Body of pancreas (tissue), 4 donors: ENCODE data around the gene CD248. TPM values are rescaled to one million over a fixed set of nuclear protein-coding genes. Genes with fewer than 3 reads are reported as not detected.
"Not testable (repeated sequence)": the region's sequence is repeated elsewhere in the genome, so short reads cannot be mapped to it uniquely, and the experiment has no call there.

ENCODE experiments used
- ATAC-seq: fragments of 150-250 bp; one replicate; pipeline ENCODE4 v1.9.1; 2016
- DNase-seq, 4 donors: peaks; one replicate each; pipeline ENCODE4 v3.0.0-alpha.2; 2019
- H3K27ac ChIP-seq, 4 donors: fragments of 200-600 bp; sonication (generic); 1 replicate in 3 of 4; 2 replicates in 1 of 4; pipeline versions ENCODE4 v1.5.1 to v1.6.1; 2016 to 2019; ENCODE audit warnings: mild to moderate bottlenecking in 1 of 4, mixed read lengths in 1 of 4, moderate library complexity in 1 of 4
- H3K27me3 ChIP-seq, 2 donors: fragments of 200-600 bp; sonication (generic); one replicate each; pipeline ENCODE4 v1.6.0; 2016; ENCODE audit warnings: mild to moderate bottlenecking in 1 of 2
- H3K36me3 ChIP-seq, 2 donors: fragments of 200-600 bp; sonication (generic); replicated peaks in 1 of 2; 2 replicates each; pipeline ENCODE4 v1.5.1; 2016; ENCODE audit warnings: low read depth in 2 of 2; ENCODE audit not compliant: insufficient read depth in 1 of 2
- H3K4me1 ChIP-seq: fragments of 200-600 bp; sonication (generic); one replicate; pipeline ENCODE4 v1.6.0; 2016
- H3K4me3 ChIP-seq, 2 donors: fragments of 200-600 bp; sonication (generic); 1 replicate in 1 of 2; 2 replicates in 1 of 2; pipeline ENCODE4 v1.5.1; 2016 to 2019
- H3K9me3 ChIP-seq, 3 donors: fragments of 200-600 bp; sonication (generic); 1 replicate in 2 of 3; 2 replicates in 1 of 3; pipeline ENCODE4 v1.5.1; 2016
- CTCF ChIP-seq, 7 experiments: fragments of 450-650 bp in 4 of 7; fragments of 200-600 bp in 3 of 7; sonication (generic) in 3 of 7; IDR thresholded peaks; one replicate each; pipeline ENCODE4 v1.5.1; 2016 to 2019; ENCODE audit warnings: antibody characterized with exemption in 7 of 7
- POLR2A ChIP-seq, 3 donors: fragments of 450-650 bp; IDR thresholded peaks; one replicate each; pipeline ENCODE4 v1.6.1; 2016; ENCODE audit warnings: antibody characterized with exemption in 3 of 3, mild to moderate bottlenecking in 2 of 3
- WGBS, 2 donors: methylation state at CpG; one replicate each; pipeline ENCODE4 v1.1.5; 2017; 5-methylcytosine and 5-hydroxymethylcytosine counted together
- intact Hi-C: fragments of 100-400 bp; cut with DNase I; formaldehyde crosslinking; loops from one replicate; pipeline ENCODE4 v1.15.1; 2023
- total RNA-seq, 2 donors: library from RNA; depleted of rRNA; stranded (reverse); fragments of >200 nt; gene quantifications; one replicate each; pipeline ENCODE4 v1.1.0, GENCODE V29; 2016

CD248 gene
- total RNA-seq, 2 donors from 2014 or later: 10.6 to 86.0 TPM

DNA sequence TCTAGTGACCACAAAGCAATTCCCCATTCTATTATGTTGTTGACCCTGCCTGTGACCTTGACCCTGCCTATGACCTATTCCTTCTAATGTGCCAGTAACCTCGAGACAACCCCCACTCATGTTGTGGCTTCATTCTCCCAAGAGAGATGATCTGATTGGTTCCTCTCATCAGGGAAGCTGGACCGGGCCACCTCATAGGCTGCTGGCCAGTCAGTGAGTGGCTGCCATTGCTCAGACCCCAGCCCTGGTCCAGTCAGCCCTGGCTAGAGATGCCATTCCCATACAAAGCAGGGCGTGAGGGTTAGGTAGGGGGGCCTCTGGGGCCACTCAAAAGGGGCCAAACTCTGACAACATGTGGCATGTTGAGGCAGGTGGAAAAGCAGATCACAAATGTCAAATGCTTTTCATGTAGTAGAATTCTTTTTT lies 42.8 kb upstream of the CD248 start:
- TF ChIP-seq POLR2A (IDR thresholded peaks at IDR 0.05) (no peak), CTCF (IDR thresholded peaks at IDR 0.05) (no peak)
- H3K4me1 ChIP-seq: peaks cover 15% of the 10 kb centered on the region
- WGBS, 2 donors: 70 to 72% methylated on average over 3 of the region's 3 CpGs
- ATAC-seq (no peak), DNase-seq (no peak)
- no peaks in the 10 kb centered on the region for H3K27me3 ChIP-seq
- intact Hi-C loops: no loop called here
- H3K9me3 ChIP-seq: no peaks in the 10 kb centered on the region
- H3K36me3 ChIP-seq: no peaks in the 10 kb centered on the region
- H3K27ac ChIP-seq: no peak overlapping the region
- H3K4me3 ChIP-seq: no peak overlapping the region

DNA sequence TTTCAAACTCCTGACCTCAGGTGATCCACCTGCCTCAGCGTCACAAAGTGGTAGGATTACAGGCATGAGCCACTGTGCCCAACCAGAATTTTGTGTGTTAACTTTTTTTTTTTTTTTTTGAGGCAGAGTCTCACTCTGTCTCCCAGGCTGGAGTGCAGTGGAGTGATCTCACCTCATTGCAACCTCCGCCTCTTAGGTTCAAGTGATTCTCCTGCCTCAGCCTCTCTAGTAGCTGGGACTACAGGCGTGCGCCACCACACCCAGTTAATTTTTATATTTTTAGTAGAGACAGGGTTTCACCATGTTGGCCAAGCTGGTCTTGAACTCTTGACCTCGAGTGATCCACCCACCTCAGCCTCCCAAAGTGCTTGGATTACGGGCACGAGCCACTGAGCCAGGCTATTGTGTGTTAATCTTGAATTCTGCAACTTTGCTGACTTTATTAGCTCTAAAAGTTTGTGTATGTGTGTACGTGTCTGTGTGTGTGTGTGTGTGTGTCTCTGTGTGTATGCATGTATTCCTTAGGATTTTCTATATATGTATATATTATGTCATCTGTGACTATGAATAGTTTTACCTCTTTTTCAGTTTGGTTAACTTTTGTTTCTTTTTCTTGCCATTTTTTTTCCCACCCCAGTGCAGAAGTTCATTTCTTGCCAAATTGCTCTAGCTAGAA lies 33.9 kb upstream of the CD248 start:
- H3K36me3 ChIP-seq, H3K9me3 ChIP-seq, ATAC-seq, H3K4me3 ChIP-seq, intact Hi-C loops, H3K27me3 ChIP-seq: not testable (repeated sequence)
- peak in 1 of 4 donors; percentile 29 for DNase-seq
- peaks cover 71% of the 10 kb centered on the region for H3K4me1 ChIP-seq
- WGBS, 2 donors: 35 to 53% methylated on average over 8 of the region's 8 CpGs
- peak overlapping the region; percentile 83 to 98 (median 90) for H3K27ac ChIP-seq

DNA sequence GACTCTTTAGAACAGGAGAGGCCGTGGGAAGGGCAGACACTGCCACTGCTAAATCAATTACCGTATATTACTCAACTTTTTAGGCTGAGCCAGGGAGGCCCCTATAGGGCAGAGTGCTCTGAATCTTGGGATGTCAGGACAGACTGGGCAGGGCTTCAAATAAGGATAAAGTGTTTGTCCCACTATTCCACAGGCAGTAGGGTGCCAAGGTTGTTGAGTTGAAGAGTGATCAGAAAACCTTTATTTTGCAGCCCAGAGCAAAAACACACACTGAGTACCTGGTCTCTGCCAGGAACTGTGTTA lies 32.2 kb upstream of the CD248 start:
- intact Hi-C loops: no loop called here
- no peaks in the 10 kb centered on the region for H3K27me3 ChIP-seq

GRCh38 chr11:66347425-66348276 lies 30.8 kb upstream of the CD248 start, which contains the start of gene B4GAT1:
Gene B4GAT1, minus strand, starts transcription at chr11:66347629. Its CDS starts 84 bp downstream, at chr11:66347545.
- peak; percentile 89 to 93 (median 91) for DNase-seq
- TF ChIP-seq POLR2A (IDR thresholded peaks at IDR 0.05) (peak in 2 of 3 donors; percentile 66 to 67), CTCF (IDR thresholded peaks at IDR 0.05) (no peak)

More for the DNA sequence above, 32.2 kb upstream of the CD248 start:
- DNase-seq (peak in 1 of 4 donors; percentile 15), ATAC-seq (no peak)
- H3K36me3 ChIP-seq: no peaks in the 10 kb centered on the region
- H3K9me3 ChIP-seq: no peaks in the 10 kb centered on the region
- no peak overlapping the region for H3K4me3 ChIP-seq
- 37 to 54% methylated on average over 2 of the region's 2 CpGs for WGBS, 2 donors
- no peak for TF ChIP-seq CTCF (IDR thresholded peaks at IDR 0.05)
- TF ChIP-seq POLR2A (IDR thresholded peaks at IDR 0.05): no peak
- peaks cover 84% of the 10 kb centered on the region for H3K4me1 ChIP-seq
- H3K27ac ChIP-seq: peak overlapping the region; percentile 16 to 98 (median 86)

More at GRCh38 chr11:66347425-66348276, 30.8 kb upstream of the CD248 start, which contains the start of gene B4GAT1:
- peak within 1 kb of the TSS; percentile 83 to 98 (median 90) for H3K27ac ChIP-seq
- no peaks in the 10 kb centered on the region for H3K36me3 ChIP-seq
- 0% methylated on average over 20 to 57 of the region's 101 CpGs for WGBS, 2 donors
- ATAC-seq: peak; percentile 65
- peak within 1 kb of the TSS; percentile 53 to 71 for H3K4me3 ChIP-seq
- H3K4me1 ChIP-seq: peaks cover 79% of the 10 kb centered on the region
- no peaks in the 10 kb centered on the region for H3K27me3 ChIP-seq
- intact Hi-C loops: no loop called here
- H3K9me3 ChIP-seq: no peaks in the 10 kb centered on the region
